Esophagus muscularis mucosa (tissue), 4 donors: ENCODE results near the gene ANKRD17. TPM values are rescaled to one million over a fixed set of nuclear protein-coding genes. Genes with fewer than 3 reads are reported as not detected.

Experiments
- DNase-seq: peaks from one replicate; pipeline ENCODE4 v3.0.0-alpha.2; 2017; ENCODE audit errors: extremely low spot score
- H3K27ac ChIP-seq, 4 donors: fragments of 200-600 bp; sonication (generic); replicated peaks in 1 of 4; 1 replicate in 3 of 4; 2 replicates in 1 of 4; pipeline ENCODE4 v1.5.1; 2016 to 2019; ENCODE audit warnings: mild to moderate bottlenecking in 1 of 4
- H3K27me3 ChIP-seq, 4 donors: fragments of 200-600 bp; sonication (generic); one replicate each; pipeline versions ENCODE4 v1.5.1 to v1.6.0; 2016 to 2019
- H3K36me3 ChIP-seq, 4 donors: fragments of 200-600 bp; sonication (generic); one replicate each; pipeline ENCODE4 v1.5.1; 2016 to 2019
- H3K4me1 ChIP-seq, 4 donors: fragments of 200-600 bp; sonication (generic); one replicate each; pipeline ENCODE4 v1.5.1; 2016 to 2019
- H3K4me3 ChIP-seq, 4 donors: fragments of 200-600 bp; sonication (generic); 1 replicate in 2 of 4; 2 replicates in 2 of 4; pipeline ENCODE4 v1.5.1; 2016 to 2019; ENCODE audit warnings: mild to moderate bottlenecking in 4 of 4, moderate library complexity in 1 of 4
- H3K9me3 ChIP-seq, 4 donors: fragments of 200-600 bp; sonication (generic); 1 replicate in 3 of 4; 2 replicates in 1 of 4; pipeline ENCODE4 v1.5.1; 2016 to 2019
- CTCF ChIP-seq, 3 experiments: fragments of 200-600 bp in 2 of 3; fragments of 450-650 bp in 1 of 3; sonication (generic) in 2 of 3; IDR thresholded peaks; one replicate each; pipeline ENCODE4 v1.5.1; 2017 to 2019; ENCODE audit warnings: antibody characterized with exemption in 3 of 3, mild to moderate bottlenecking in 2 of 3, moderate library complexity in 1 of 3
- EP300 ChIP-seq: sonication (generic); formaldehyde crosslinking; IDR thresholded peaks from one replicate; pipeline ENCODE4 v1.6.1; 2017; ENCODE audit warnings: antibody characterized with exemption
- POLR2A ChIP-seq: fragments of 450-650 bp; IDR thresholded peaks from one replicate; pipeline ENCODE4 v1.6.1; 2017; ENCODE audit warnings: antibody characterized with exemption, moderate library complexity, mild to moderate bottlenecking, low read depth
- POLR2AphosphoS5 ChIP-seq, 2 donors: sonication (generic); formaldehyde crosslinking; IDR thresholded peaks; one replicate each; pipeline ENCODE4 v1.6.1; 2017; ENCODE audit warnings: antibody characterized with exemption in 2 of 2
- WGBS: methylation state at CpG from one replicate; pipeline ENCODE4 v1.1.5; 2018; 5-methylcytosine and 5-hydroxymethylcytosine counted together
- intact Hi-C: fragments of 100-400 bp; cut with DNase I; formaldehyde crosslinking; loops from one replicate; pipeline ENCODE4 v1.15.1; 2023
- total RNA-seq, 4 donors: library from RNA; depleted of rRNA; stranded (reverse); fragments of >200 nt; gene quantifications; one replicate each; pipeline versions ENCODE4 v1.1.0 to v1.2.1, GENCODE V29; 2016

The ANKRD17 gene
- total RNA-seq, 4 donors from 2014 or later = 47.9 to 58.1 (median 54.7) TPM

- H3K36me3 ChIP-seq = peaks cover 29 to 79% (median 63%) of the 10 kb centered on the region in 4 donors
- 89% methylated on average over 1 of the region's 1 CpG for WGBS
- no peak overlapping the region for H3K27ac ChIP-seq
- TF ChIP-seq EP300 = no peak
- no peak for TF ChIP-seq POLR2AphosphoS5 (IDR thresholded peaks at IDR 0.05)
- no peak for TF ChIP-seq CTCF (IDR thresholded peaks at IDR 0.05)
- no peak for TF ChIP-seq POLR2A
- no peak overlapping the region for H3K4me3 ChIP-seq
- intact Hi-C loops = no loop called here
- H3K9me3 ChIP-seq = no peaks in the 10 kb centered on the region
- H3K27me3 ChIP-seq = no peaks in the 10 kb centered on the region
- DNase-seq = no peak
- H3K4me1 ChIP-seq = peaks cover 0 to 15% (median 0%) of the 10 kb centered on the region in 4 donors
Observed at GRCh38 chr4:73092868-73093267, 165.7 kb downstream of the ANKRD17 start.

GRCh38 chr4:73090738-73091137 lies 167.9 kb downstream of the ANKRD17 start:
- 100% methylated on average over 1 of the region's 1 CpG for WGBS
- H3K4me3 ChIP-seq = no peak overlapping the region
- TF ChIP-seq EP300 = no peak
- no peak for TF ChIP-seq POLR2AphosphoS5 (IDR thresholded peaks at IDR 0.05)
- TF ChIP-seq POLR2A = no peak
- TF ChIP-seq CTCF (IDR thresholded peaks at IDR 0.05) = no peak
- H3K27me3 ChIP-seq = no peaks in the 10 kb centered on the region
- no peak for DNase-seq
- H3K9me3 ChIP-seq = no peaks in the 10 kb centered on the region
- peaks cover 0 to 24% (median 4%) of the 10 kb centered on the region in 4 donors for H3K4me1 ChIP-seq
- H3K27ac ChIP-seq = no peak overlapping the region
- peaks cover 26 to 58% (median 49%) of the 10 kb centered on the region in 4 donors for H3K36me3 ChIP-seq
- intact Hi-C loops = no loop called here

GRCh38 chr4:73087871-73088270 lies 170.7 kb downstream of the ANKRD17 start:
- Histone ChIP-seq H3K27ac (no peak overlapping the region), H3K36me3 (peaks cover 26 to 54% (median 49%) of the 10 kb centered on the region in 4 donors), H3K27me3 (no peaks in the 10 kb centered on the region), H3K9me3 (no peaks in the 10 kb centered on the region), H3K4me3 (no peak overlapping the region), H3K4me1 (peaks cover 0 to 28% (median 5%) of the 10 kb centered on the region in 4 donors)
- DNase-seq = no peak
- TF ChIP-seq POLR2AphosphoS5 (IDR thresholded peaks at IDR 0.05) = no peak
- no peak for TF ChIP-seq CTCF (IDR thresholded peaks at IDR 0.05)
- TF ChIP-seq POLR2A = no peak
- TF ChIP-seq EP300 = no peak
- intact Hi-C loops = loop anchor here (5.0 kb wide), 1 partner anchor 39 kb away; no protein-coding TSS in a partner anchor

GRCh38 chr4:73086095-73086868 lies 172.3 kb downstream of the ANKRD17 start:
- Histone ChIP-seq H3K36me3 (peaks cover 19 to 52% (median 37%) of the 10 kb centered on the region in 4 donors), H3K4me3 (peak overlapping the region in 1 of 4 donors; percentile 10), H3K9me3 (no peaks in the 10 kb centered on the region), H3K4me1 (peaks cover 0 to 28% (median 5%) of the 10 kb centered on the region in 4 donors), H3K27ac (no peak overlapping the region), H3K27me3 (no peaks in the 10 kb centered on the region)
- TF ChIP-seq CTCF (IDR thresholded peaks at IDR 0.05) = no peak
- no peak for TF ChIP-seq POLR2A
- no peak for TF ChIP-seq EP300
- no peak for TF ChIP-seq POLR2AphosphoS5 (IDR thresholded peaks at IDR 0.05)
- WGBS = 53% methylated on average over 6 of the region's 6 CpGs
- intact Hi-C loops = loop anchor here (5.0 kb wide), 1 partner anchor 41 kb away; no protein-coding TSS in a partner anchor
- DNase-seq = no peak
